Measurements from ENCODE around the gene GNG7.

- TF ChIP-seq, protein P1, sequence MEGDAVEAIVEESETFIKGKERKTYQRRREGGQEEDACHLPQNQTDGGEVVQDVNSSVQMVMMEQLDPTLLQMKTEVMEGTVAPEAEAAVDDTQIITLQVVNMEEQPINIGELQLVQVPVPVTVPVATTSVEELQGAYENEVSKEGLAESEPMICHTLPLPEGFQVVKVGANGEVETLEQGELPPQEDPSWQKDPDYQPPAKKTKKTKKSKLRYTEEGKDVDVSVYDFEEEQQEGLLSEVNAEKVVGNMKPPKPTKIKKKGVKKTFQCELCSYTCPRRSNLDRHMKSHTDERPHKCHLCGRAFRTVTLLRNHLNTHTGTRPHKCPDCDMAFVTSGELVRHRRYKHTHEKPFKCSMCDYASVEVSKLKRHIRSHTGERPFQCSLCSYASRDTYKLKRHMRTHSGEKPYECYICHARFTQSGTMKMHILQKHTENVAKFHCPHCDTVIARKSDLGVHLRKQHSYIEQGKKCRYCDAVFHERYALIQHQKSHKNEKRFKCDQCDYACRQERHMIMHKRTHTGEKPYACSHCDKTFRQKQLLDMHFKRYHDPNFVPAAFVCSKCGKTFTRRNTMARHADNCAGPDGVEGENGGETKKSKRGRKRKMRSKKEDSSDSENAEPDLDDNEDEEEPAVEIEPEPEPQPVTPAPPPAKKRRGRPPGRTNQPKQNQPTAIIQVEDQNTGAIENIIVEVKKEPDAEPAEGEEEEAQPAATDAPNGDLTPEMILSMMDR (IDR thresholded peaks at IDR 0.05; ENCODE audit: borderline replicate concordance, extremely low read depth, low read length, poor library complexity, severe bottlenecking): no peak
- no peak for TF ChIP-seq EZH2 (IDR thresholded peaks at IDR 0.05; ENCODE audit: borderline replicate concordance, low read depth, low read length, severe bottlenecking)
These were observed 225.9 kb downstream of the GNG7 start for GRCh38 chr19:2476451-2477140.
